AG09319 (cell line): ENCODE data around the gene PIK3R3.
A peak's percentile ranks its signal among the peaks of the same experiment; 100 is the strongest.

Source experiments
- DNase-seq: peaks from one replicate; pipeline ENCODE4 v3.0.0-alpha.2; 2010; ENCODE audit warnings: low read depth; ENCODE audit errors: extremely low read depth
- TF ChIP-seq, protein P1 (sequence below): IDR thresholded peaks from 2 replicates; pipeline ENCODE4 v1.5.1; 2011; ENCODE audit warnings: low read depth, mild to moderate bottlenecking, inconsistent platforms, low read length, moderate library complexity

PIK3R3 gene

GRCh38 chr1:46043458-46044017, 88.9 kb downstream of the PIK3R3 start:
- TF ChIP-seq, protein P1, sequence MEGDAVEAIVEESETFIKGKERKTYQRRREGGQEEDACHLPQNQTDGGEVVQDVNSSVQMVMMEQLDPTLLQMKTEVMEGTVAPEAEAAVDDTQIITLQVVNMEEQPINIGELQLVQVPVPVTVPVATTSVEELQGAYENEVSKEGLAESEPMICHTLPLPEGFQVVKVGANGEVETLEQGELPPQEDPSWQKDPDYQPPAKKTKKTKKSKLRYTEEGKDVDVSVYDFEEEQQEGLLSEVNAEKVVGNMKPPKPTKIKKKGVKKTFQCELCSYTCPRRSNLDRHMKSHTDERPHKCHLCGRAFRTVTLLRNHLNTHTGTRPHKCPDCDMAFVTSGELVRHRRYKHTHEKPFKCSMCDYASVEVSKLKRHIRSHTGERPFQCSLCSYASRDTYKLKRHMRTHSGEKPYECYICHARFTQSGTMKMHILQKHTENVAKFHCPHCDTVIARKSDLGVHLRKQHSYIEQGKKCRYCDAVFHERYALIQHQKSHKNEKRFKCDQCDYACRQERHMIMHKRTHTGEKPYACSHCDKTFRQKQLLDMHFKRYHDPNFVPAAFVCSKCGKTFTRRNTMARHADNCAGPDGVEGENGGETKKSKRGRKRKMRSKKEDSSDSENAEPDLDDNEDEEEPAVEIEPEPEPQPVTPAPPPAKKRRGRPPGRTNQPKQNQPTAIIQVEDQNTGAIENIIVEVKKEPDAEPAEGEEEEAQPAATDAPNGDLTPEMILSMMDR: no peak
- DNase-seq: no peak

- DNase-seq: peak; percentile 36
- TF ChIP-seq, protein P1: no peak
These were observed 90.5 kb downstream of the PIK3R3 start for GRCh38 chr1:46041974-46042373.

DNA sequence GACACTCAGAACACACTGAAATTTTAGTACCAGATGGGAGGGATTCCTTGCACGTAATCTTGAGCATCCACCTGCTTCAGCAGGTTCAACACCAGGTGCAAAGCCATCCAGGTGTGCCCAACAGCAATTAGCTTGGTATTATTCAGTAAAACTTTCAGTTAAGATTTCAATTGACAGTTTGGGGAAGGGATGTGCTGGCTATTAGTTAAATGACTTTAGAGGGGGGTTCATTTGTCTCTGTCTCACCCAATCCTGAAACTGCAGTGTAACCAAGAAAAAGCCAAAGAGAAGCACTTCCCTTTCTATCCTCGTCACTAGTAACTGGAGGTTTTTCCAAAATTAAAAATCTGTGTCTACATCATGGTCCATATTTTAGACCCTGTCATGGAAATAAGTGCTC, 90.9 kb downstream of the PIK3R3 start:
- DNase-seq: no peak
- TF ChIP-seq, protein P1: no peak

GRCh38 chr1:46039571-46040052, 92.8 kb downstream of the PIK3R3 start:
- TF ChIP-seq, protein P1: no peak
- peak; percentile 42 for DNase-seq

GRCh38 chr1:46036894-46037839, 95.3 kb downstream of the PIK3R3 start:
- DNase-seq: peak; percentile 55
- TF ChIP-seq, protein P1: peak; percentile 96

GRCh38 chr1:46034601-46035516, 97.6 kb downstream of the PIK3R3 start:
- no peak for DNase-seq
- TF ChIP-seq, protein P1: no peak
